Measurements from ENCODE around the gene RGPD8. TPM values are rescaled to one million over a fixed set of nuclear protein-coding genes. Genes with fewer than 3 reads are reported as not detected.
"Not testable (repeated sequence)": the region's sequence is repeated elsewhere in the genome, so short reads cannot be mapped to it uniquely, and the experiment has no call there.

The RGPD8 gene
- total and polyA plus RNA-seq, 2 donors (not counting 1 experiment from before 2014, with no cell fraction given), result 3.3 to 13.4 TPM

DNA sequence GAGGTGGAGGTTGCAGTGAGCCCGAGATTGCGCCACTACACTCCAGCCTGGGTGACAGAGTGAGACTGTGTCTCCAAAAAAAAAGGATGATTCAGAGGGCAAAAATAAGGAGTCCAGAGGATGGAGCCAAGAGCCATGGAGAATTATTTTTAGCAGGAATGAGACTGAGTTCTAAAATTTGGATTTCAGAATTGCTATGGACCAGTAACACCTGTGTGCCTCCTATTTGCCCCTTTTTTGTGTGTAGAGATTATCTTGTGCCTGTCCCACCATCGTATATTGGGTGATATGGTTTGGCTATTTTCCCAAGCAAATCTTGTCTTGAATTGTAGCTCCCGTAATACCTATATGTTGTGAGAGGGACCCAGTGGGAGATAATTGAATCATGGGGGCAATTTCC is 16.4 kb upstream of the RGPD8 start:
- H3K79me2 ChIP-seq (ENCODE audit: control insufficient read depth, insufficient read depth, low read length), result no peaks in the 10 kb centered on the region
- no peak overlapping the region for H3K4me3 ChIP-seq (replicated peaks in 1 of 4; ENCODE audit: control extremely low read depth in 1 of 4, insufficient read depth in 1 of 4, low read depth in 3 of 4, low read length in 4 of 4)
- TF ChIP-seq, protein P1, sequence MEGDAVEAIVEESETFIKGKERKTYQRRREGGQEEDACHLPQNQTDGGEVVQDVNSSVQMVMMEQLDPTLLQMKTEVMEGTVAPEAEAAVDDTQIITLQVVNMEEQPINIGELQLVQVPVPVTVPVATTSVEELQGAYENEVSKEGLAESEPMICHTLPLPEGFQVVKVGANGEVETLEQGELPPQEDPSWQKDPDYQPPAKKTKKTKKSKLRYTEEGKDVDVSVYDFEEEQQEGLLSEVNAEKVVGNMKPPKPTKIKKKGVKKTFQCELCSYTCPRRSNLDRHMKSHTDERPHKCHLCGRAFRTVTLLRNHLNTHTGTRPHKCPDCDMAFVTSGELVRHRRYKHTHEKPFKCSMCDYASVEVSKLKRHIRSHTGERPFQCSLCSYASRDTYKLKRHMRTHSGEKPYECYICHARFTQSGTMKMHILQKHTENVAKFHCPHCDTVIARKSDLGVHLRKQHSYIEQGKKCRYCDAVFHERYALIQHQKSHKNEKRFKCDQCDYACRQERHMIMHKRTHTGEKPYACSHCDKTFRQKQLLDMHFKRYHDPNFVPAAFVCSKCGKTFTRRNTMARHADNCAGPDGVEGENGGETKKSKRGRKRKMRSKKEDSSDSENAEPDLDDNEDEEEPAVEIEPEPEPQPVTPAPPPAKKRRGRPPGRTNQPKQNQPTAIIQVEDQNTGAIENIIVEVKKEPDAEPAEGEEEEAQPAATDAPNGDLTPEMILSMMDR (conservative IDR thresholded peaks at IDR 0.05 in 1 of 2, IDR thresholded peaks at IDR 0.05 in 1 of 2; ENCODE audit: low read depth in 1 of 2, low read length in 2 of 2), result no peak
- no peak for TF ChIP-seq EZH2 (IDR thresholded peaks at IDR 0.05; ENCODE audit: low read length, missing control alignments)
- H3K9me3 ChIP-seq (ENCODE audit: control insufficient read depth, insufficient read depth, low read depth, low read length), result no peaks in the 10 kb centered on the region
- H2AFZ ChIP-seq (ENCODE audit: low read length), result no peak overlapping the region
- H3K4me2 ChIP-seq (ENCODE audit: extremely low read depth, insufficient read depth, low read length), result no peak overlapping the region
- H3K27ac ChIP-seq (ENCODE audit: insufficient read depth, low read length), result no peak overlapping the region
- H3K9ac ChIP-seq (ENCODE audit: insufficient read depth, low read length), result no peak overlapping the region
- peaks cover 5% of the 10 kb centered on the region for H3K27me3 ChIP-seq (ENCODE audit: control insufficient read depth, insufficient read depth, low read length)
- H3K36me3 ChIP-seq (ENCODE audit: control insufficient read depth, insufficient read depth, low read length), result no peaks in the 10 kb centered on the region
- no peaks in the 10 kb centered on the region for H4K20me1 ChIP-seq (ENCODE audit: control insufficient read depth, extremely low read depth, insufficient read depth, low read length)
- no peak for DNase-seq (ENCODE audit: low read depth in 2 of 2)
- no peaks in the 10 kb centered on the region for H3K4me1 ChIP-seq (ENCODE audit: control insufficient read depth, extremely low read depth, insufficient read depth, low read length)

DNA sequence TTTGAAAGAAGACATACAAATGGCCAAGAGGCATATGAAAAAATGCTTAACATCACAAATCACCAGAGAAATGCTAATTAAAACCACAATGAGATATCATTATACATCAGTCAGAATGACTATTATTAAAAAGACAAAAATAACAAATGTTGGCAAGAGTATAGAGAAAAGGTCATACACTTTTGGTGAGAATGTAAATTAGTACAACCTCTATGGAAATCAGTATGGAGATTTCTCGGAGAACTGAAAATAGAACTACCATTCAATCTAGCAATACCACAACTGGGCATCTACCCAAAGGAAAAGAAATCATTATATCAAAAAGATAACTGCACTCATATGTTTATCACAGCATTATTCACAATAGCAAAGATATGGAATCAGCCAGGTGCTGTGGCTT is 10.8 kb upstream of the RGPD8 start:
- H3K9me3 ChIP-seq (ENCODE audit: control insufficient read depth, insufficient read depth, low read depth, low read length); H3K4me2 ChIP-seq (ENCODE audit: extremely low read depth, insufficient read depth, low read length); H3K4me3 ChIP-seq (replicated peaks in 1 of 4; ENCODE audit: control extremely low read depth in 1 of 4, insufficient read depth in 1 of 4, low read depth in 3 of 4, low read length in 4 of 4); H3K4me1 ChIP-seq (ENCODE audit: control insufficient read depth, extremely low read depth, insufficient read depth, low read length); H3K36me3 ChIP-seq (ENCODE audit: control insufficient read depth, insufficient read depth, low read length); DNase-seq (ENCODE audit: low read depth in 2 of 2); H2AFZ ChIP-seq (ENCODE audit: low read length); H3K79me2 ChIP-seq (ENCODE audit: control insufficient read depth, insufficient read depth, low read length); H4K20me1 ChIP-seq (ENCODE audit: control insufficient read depth, extremely low read depth, insufficient read depth, low read length); H3K27me3 ChIP-seq (ENCODE audit: control insufficient read depth, insufficient read depth, low read length); H3K27ac ChIP-seq (ENCODE audit: insufficient read depth, low read length); H3K9ac ChIP-seq (ENCODE audit: insufficient read depth, low read length): not testable (repeated sequence)

DNA sequence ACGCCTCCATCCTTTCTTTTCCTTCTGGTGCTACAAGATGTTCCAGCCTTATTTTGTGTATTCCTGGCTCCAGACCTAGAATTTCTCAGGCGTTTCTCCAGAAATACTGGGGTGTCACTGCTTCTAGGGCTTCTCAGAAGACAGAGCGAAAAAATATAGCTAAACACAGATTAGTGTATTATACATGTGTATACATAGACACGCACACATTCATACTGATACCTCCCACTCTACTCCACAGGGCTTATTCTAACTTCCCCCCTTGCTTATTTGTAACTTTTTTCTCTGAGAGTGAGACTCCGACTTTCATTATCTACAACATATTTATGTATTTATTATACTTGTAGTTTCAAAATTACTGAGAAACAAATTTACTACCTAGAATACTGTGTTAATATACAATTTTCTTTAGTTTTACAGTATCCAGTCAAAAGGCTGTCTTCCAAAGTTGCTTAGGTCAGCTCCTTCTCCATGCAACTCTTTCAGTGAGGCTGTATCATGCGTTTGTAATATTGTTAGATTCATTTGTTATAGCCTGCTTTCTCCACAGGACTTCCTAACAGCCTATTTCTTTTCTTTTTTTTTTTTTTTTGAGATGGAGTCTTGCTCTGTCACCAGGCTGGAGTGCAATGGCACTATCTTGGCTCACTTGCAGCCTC is 5.3 kb upstream of the RGPD8 start:
- H4K20me1 ChIP-seq (ENCODE audit: control insufficient read depth, extremely low read depth, insufficient read depth, low read length); H3K36me3 ChIP-seq (ENCODE audit: control insufficient read depth, insufficient read depth, low read length); H3K79me2 ChIP-seq (ENCODE audit: control insufficient read depth, insufficient read depth, low read length); H3K4me2 ChIP-seq (ENCODE audit: extremely low read depth, insufficient read depth, low read length); H3K4me1 ChIP-seq (ENCODE audit: control insufficient read depth, extremely low read depth, insufficient read depth, low read length); H3K4me3 ChIP-seq (replicated peaks in 1 of 4; ENCODE audit: control extremely low read depth in 1 of 4, insufficient read depth in 1 of 4, low read depth in 3 of 4, low read length in 4 of 4); H3K27me3 ChIP-seq (ENCODE audit: control insufficient read depth, insufficient read depth, low read length); H3K27ac ChIP-seq (ENCODE audit: insufficient read depth, low read length); H3K9ac ChIP-seq (ENCODE audit: insufficient read depth, low read length); H2AFZ ChIP-seq (ENCODE audit: low read length); DNase-seq (ENCODE audit: low read depth in 2 of 2); H3K9me3 ChIP-seq (ENCODE audit: control insufficient read depth, insufficient read depth, low read depth, low read length): not testable (repeated sequence)

DNA sequence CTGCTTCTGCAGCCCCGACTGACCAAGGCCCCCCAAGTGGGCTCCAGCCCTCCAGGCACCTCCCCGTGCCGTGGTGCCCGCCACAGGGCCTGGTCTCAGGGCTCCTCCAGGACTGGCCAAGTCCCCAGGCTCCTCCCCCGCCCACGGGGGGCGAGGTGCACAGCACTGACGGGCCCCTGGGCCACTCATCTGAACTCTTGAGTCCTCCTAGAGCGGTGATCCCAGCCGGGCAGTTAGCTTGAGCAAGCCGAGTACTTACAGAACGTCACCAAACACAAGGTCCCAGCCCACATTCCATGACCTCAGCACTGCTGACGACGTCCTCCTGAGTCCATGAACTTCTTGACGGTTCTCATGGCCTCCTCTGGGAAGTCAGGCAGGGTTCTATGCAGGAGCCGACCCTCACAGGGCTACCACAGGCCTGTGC is 4.0 kb upstream of the RGPD8 start:
- H3K27ac ChIP-seq (ENCODE audit: insufficient read depth, low read length); H3K4me2 ChIP-seq (ENCODE audit: extremely low read depth, insufficient read depth, low read length); DNase-seq (ENCODE audit: low read depth in 2 of 2); H2AFZ ChIP-seq (ENCODE audit: low read length); H3K9ac ChIP-seq (ENCODE audit: insufficient read depth, low read length); H3K27me3 ChIP-seq (ENCODE audit: control insufficient read depth, insufficient read depth, low read length); H3K4me3 ChIP-seq (replicated peaks in 1 of 4; ENCODE audit: control extremely low read depth in 1 of 4, insufficient read depth in 1 of 4, low read depth in 3 of 4, low read length in 4 of 4); H4K20me1 ChIP-seq (ENCODE audit: control insufficient read depth, extremely low read depth, insufficient read depth, low read length); H3K79me2 ChIP-seq (ENCODE audit: control insufficient read depth, insufficient read depth, low read length); H3K9me3 ChIP-seq (ENCODE audit: control insufficient read depth, insufficient read depth, low read depth, low read length); H3K36me3 ChIP-seq (ENCODE audit: control insufficient read depth, insufficient read depth, low read length); H3K4me1 ChIP-seq (ENCODE audit: control insufficient read depth, extremely low read depth, insufficient read depth, low read length): not testable (repeated sequence)

DNA sequence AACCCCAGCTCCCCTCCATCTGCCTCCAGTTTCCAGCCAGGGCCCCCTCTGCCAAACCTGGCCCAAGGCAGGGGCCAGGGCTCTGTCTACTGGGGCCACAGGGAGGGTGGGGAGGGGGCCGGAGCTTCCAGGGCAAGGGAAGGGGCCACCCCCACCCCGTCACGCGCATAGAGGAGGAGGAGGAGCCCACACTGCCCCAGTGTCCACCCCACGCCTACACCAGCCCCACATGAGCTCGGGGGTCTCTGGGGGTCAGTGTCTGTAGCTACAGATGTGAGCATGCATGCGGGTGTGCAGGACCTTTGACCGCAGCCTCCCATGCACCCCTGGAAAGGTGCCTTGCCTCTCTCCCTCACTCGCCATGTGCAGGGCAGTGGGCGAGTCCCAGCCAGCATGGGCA is 3.5 kb upstream of the RGPD8 start:
- H4K20me1 ChIP-seq (ENCODE audit: control insufficient read depth, extremely low read depth, insufficient read depth, low read length); H3K27me3 ChIP-seq (ENCODE audit: control insufficient read depth, insufficient read depth, low read length); DNase-seq (ENCODE audit: low read depth in 2 of 2); H2AFZ ChIP-seq (ENCODE audit: low read length); H3K27ac ChIP-seq (ENCODE audit: insufficient read depth, low read length); H3K4me2 ChIP-seq (ENCODE audit: extremely low read depth, insufficient read depth, low read length); H3K79me2 ChIP-seq (ENCODE audit: control insufficient read depth, insufficient read depth, low read length); H3K4me1 ChIP-seq (ENCODE audit: control insufficient read depth, extremely low read depth, insufficient read depth, low read length); H3K9ac ChIP-seq (ENCODE audit: insufficient read depth, low read length); H3K36me3 ChIP-seq (ENCODE audit: control insufficient read depth, insufficient read depth, low read length); H3K4me3 ChIP-seq (replicated peaks in 1 of 4; ENCODE audit: control extremely low read depth in 1 of 4, insufficient read depth in 1 of 4, low read depth in 3 of 4, low read length in 4 of 4); H3K9me3 ChIP-seq (ENCODE audit: control insufficient read depth, insufficient read depth, low read depth, low read length): not testable (repeated sequence)

DNA sequence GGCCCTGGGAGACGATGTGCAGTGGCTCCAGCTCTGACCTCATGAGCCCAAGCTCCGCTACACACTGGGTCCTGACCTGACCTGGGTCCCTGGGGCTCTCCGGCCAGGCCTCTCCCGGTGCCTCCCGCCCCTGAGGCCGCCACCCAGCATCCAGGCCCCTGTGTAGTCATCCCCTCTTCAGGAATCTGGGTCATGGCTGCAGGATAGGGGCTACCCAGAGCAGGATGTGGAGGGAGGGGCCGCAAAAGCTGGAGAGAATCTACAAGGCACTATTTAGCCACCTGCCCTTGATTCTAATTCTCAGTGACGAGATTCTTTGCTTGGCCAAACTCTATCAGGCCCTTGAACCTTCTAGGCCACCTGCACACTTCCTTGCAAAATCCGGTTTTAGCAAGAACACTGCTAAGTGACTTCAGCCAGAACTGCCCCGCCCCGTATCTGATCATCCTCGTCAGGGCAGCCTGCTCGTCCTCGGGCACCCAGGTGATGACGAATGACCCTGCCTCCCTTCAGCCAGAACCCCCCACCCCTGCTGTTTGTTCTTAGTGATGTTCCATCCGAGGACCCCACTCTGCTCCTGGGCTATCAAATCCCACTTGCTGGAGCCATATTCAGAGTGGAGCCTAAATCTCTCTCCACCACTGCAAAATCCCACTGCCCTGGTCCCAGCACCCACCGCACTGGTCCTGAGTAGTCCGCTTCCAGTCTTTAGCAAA is 2.4 kb upstream of the RGPD8 start:
- H4K20me1 ChIP-seq (ENCODE audit: control insufficient read depth, extremely low read depth, insufficient read depth, low read length); H3K4me3 ChIP-seq (replicated peaks in 1 of 4; ENCODE audit: control extremely low read depth in 1 of 4, insufficient read depth in 1 of 4, low read depth in 3 of 4, low read length in 4 of 4); DNase-seq (ENCODE audit: low read depth in 2 of 2); H3K36me3 ChIP-seq (ENCODE audit: control insufficient read depth, insufficient read depth, low read length); H3K4me2 ChIP-seq (ENCODE audit: extremely low read depth, insufficient read depth, low read length); H3K9ac ChIP-seq (ENCODE audit: insufficient read depth, low read length); H3K4me1 ChIP-seq (ENCODE audit: control insufficient read depth, extremely low read depth, insufficient read depth, low read length); H3K27me3 ChIP-seq (ENCODE audit: control insufficient read depth, insufficient read depth, low read length); H2AFZ ChIP-seq (ENCODE audit: low read length); H3K27ac ChIP-seq (ENCODE audit: insufficient read depth, low read length); H3K79me2 ChIP-seq (ENCODE audit: control insufficient read depth, insufficient read depth, low read length); H3K9me3 ChIP-seq (ENCODE audit: control insufficient read depth, insufficient read depth, low read depth, low read length): not testable (repeated sequence)
